ENCODE data around the gene FOCAD.

Gene FOCAD

DNA sequence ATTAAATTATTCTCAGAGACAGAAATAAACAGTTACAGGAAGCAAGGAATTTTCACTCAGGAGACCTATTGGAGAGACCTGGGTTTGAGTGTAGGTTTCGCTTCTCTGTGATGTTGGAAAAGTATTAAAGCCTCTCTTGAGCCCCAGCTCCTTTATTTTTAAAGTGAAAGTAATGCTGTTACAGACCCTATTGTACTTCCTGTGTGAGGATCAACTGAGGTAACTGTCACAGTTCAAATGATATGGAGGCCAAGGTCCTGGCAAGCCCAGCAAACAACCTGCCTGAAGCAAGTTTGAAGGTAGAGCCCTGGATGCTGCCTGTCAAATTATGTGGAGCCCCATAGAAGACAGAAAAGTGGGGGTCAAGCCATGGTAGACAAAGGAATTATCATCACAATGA lies 355.2 kb downstream of the FOCAD start:
- H3K36me3 ChIP-seq (ENCODE audit: control insufficient read depth, low read length): no peaks in the 10 kb centered on the region
- peaks cover 9% of the 10 kb centered on the region for H3K4me1 ChIP-seq (ENCODE audit: control insufficient read depth, low read length)
- no peak overlapping the region for H3K4me3 ChIP-seq (ENCODE audit: low read length)
- H3K27ac ChIP-seq (ENCODE audit: low read depth, low read length): no peak overlapping the region
- no peaks in the 10 kb centered on the region for H4K20me1 ChIP-seq (ENCODE audit: control insufficient read depth, insufficient read depth, low read depth, low read length)
- H3F3A ChIP-seq (ENCODE audit: control insufficient read depth, insufficient read depth): no peaks in the 10 kb centered on the region
- H3K9me3 ChIP-seq (ENCODE audit: control insufficient read depth, insufficient read depth, low read length): no peaks in the 10 kb centered on the region
- no peak for TF ChIP-seq EZH2phosphoT487 (IDR thresholded peaks at IDR 0.05; ENCODE audit: borderline replicate concordance, low read length)
- TF ChIP-seq, protein P1, sequence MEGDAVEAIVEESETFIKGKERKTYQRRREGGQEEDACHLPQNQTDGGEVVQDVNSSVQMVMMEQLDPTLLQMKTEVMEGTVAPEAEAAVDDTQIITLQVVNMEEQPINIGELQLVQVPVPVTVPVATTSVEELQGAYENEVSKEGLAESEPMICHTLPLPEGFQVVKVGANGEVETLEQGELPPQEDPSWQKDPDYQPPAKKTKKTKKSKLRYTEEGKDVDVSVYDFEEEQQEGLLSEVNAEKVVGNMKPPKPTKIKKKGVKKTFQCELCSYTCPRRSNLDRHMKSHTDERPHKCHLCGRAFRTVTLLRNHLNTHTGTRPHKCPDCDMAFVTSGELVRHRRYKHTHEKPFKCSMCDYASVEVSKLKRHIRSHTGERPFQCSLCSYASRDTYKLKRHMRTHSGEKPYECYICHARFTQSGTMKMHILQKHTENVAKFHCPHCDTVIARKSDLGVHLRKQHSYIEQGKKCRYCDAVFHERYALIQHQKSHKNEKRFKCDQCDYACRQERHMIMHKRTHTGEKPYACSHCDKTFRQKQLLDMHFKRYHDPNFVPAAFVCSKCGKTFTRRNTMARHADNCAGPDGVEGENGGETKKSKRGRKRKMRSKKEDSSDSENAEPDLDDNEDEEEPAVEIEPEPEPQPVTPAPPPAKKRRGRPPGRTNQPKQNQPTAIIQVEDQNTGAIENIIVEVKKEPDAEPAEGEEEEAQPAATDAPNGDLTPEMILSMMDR (IDR thresholded peaks at IDR 0.05; ENCODE audit: low read depth, low read length, poor library complexity, severe bottlenecking): no peak
- no peaks in the 10 kb centered on the region for H3K27me3 ChIP-seq (ENCODE audit: control insufficient read depth, low read length)
- H3K79me2 ChIP-seq (ENCODE audit: control insufficient read depth, low read length): no peaks in the 10 kb centered on the region
- no peak overlapping the region for H3K4me2 ChIP-seq (ENCODE audit: low read length)
- H3K9me2 ChIP-seq (replicated peaks; ENCODE audit: control insufficient read depth, low read length): no peaks in the 10 kb centered on the region

DNA sequence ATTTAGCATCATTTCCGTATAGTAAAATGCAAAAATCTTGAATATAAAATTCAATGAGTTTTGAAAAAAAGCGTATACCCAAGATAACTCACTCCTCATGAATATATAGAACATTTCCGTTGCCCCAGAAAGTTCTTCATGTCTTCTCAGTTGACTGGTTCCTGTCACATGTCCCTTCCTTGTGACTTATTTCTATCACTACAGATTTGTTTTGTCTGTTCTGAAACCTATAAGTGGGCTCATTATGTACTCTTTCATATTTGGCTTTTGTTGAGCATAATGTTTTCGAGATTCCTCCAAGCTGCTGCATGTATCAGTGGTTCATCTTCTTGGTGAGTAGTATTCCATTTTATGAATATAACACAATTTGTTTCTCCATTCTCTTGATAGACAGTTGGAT lies 358.4 kb downstream of the FOCAD start:
- Histone ChIP-seq H3K27me3 (ENCODE audit: control insufficient read depth, low read length) (no peaks in the 10 kb centered on the region), H3F3A (ENCODE audit: control insufficient read depth, insufficient read depth) (no peaks in the 10 kb centered on the region)
- TF ChIP-seq EZH2phosphoT487 (IDR thresholded peaks at IDR 0.05; ENCODE audit: borderline replicate concordance, low read length): no peak
- TF ChIP-seq, protein P1 (IDR thresholded peaks at IDR 0.05; ENCODE audit: low read depth, low read length, poor library complexity, severe bottlenecking): no peak

DNA sequence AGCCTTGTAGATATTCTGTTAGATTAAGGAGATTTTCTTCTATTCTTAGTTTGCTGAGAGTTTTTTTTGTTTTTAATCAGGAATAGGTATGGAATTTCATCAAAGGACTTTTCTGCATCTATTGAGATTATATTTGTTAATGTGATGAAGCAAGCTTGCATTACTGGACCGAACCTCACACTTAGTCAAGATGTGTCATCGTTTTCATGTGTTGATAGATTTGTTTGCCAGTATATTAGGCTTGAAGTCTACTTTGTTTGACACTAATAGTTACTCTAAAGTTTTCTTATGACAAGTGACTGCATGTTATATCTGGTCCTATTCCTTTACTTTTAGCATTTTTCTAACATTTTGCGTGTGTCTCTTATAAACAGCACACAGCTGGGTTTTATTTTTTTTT lies 359.8 kb downstream of the FOCAD start:
- Histone ChIP-seq H3K27ac (ENCODE audit: low read depth, low read length) (no peak overlapping the region), H4K20me1 (ENCODE audit: control insufficient read depth, insufficient read depth, low read depth, low read length) (no peaks in the 10 kb centered on the region), H3K79me2 (ENCODE audit: control insufficient read depth, low read length) (no peaks in the 10 kb centered on the region), H3K4me3 (ENCODE audit: low read length) (no peak overlapping the region), H3K9me3 (ENCODE audit: control insufficient read depth, insufficient read depth, low read length) (no peaks in the 10 kb centered on the region), H3K27me3 (ENCODE audit: control insufficient read depth, low read length) (no peaks in the 10 kb centered on the region), H3K36me3 (ENCODE audit: control insufficient read depth, low read length) (no peaks in the 10 kb centered on the region), H3K9me2 (replicated peaks; ENCODE audit: control insufficient read depth, low read length) (no peaks in the 10 kb centered on the region), H3K4me1 (ENCODE audit: control insufficient read depth, low read length) (peaks cover 9% of the 10 kb centered on the region), H3K4me2 (ENCODE audit: low read length) (no peak overlapping the region), H3F3A (ENCODE audit: control insufficient read depth, insufficient read depth) (no peaks in the 10 kb centered on the region)
- TF ChIP-seq, protein P1 (IDR thresholded peaks at IDR 0.05; ENCODE audit: low read depth, low read length, poor library complexity, severe bottlenecking): no peak

More for the DNA sequence above, 358.4 kb downstream of the FOCAD start:
- H3K4me2 ChIP-seq (ENCODE audit: low read length): no peak overlapping the region
- no peaks in the 10 kb centered on the region for H3K9me3 ChIP-seq (ENCODE audit: control insufficient read depth, insufficient read depth, low read length)
- no peaks in the 10 kb centered on the region for H4K20me1 ChIP-seq (ENCODE audit: control insufficient read depth, insufficient read depth, low read depth, low read length)
- peaks cover 9% of the 10 kb centered on the region for H3K4me1 ChIP-seq (ENCODE audit: control insufficient read depth, low read length)
- H3K4me3 ChIP-seq (ENCODE audit: low read length): no peak overlapping the region
- H3K79me2 ChIP-seq (ENCODE audit: control insufficient read depth, low read length): no peaks in the 10 kb centered on the region
- no peaks in the 10 kb centered on the region for H3K36me3 ChIP-seq (ENCODE audit: control insufficient read depth, low read length)
- H3K9me2 ChIP-seq (replicated peaks; ENCODE audit: control insufficient read depth, low read length): no peaks in the 10 kb centered on the region
- H3K27ac ChIP-seq (ENCODE audit: low read depth, low read length): no peak overlapping the region

Data from DOHH2 (cell line).